Frontal cortex (tissue), 4 donors: ENCODE results near the gene PXYLP1. TPM values are rescaled to one million over a fixed set of nuclear protein-coding genes. Genes with fewer than 3 reads are reported as not detected.
A peak's percentile ranks its signal among the peaks of the same experiment; 100 is the strongest.

Experiments
- DNase-seq, 2 donors: peaks; one replicate each; pipeline ENCODE4 v3.0.0; 2012; ENCODE audit warnings: low spot score in 2 of 2
- FAIRE-seq: peaks from 2 replicates; lab custom pipeline; 2012; peaks lifted over from hg19 to GRCh38; lab: Jason Lieb, UNC
- total RNA-seq: library from RNA; depleted of rRNA; stranded (reverse); fragments of >200 nt; gene quantifications from one replicate; pipeline ENCODE4 v1.2.3, GENCODE V29; 2014
- donor health status: control.
- donor health status: control.
- donor health status: control.

The PXYLP1 gene
- total RNA-seq, 1 donor from 2014 or later = 48.9 TPM

GRCh38 chr3:141268306-141268705, 36.7 kb downstream of the PXYLP1 start:
- FAIRE-seq = no peak
- no peak for DNase-seq

- no peak for DNase-seq
- FAIRE-seq = no peak
Observed at GRCh38 chr3:141268791-141269190, 37.2 kb downstream of the PXYLP1 start.

- FAIRE-seq = no peak
- no peak for DNase-seq
Observed at GRCh38 chr3:141269961-141270360, 38.3 kb downstream of the PXYLP1 start.

GRCh38 chr3:141271279-141272030, 39.8 kb downstream of the PXYLP1 start:
- no peak for FAIRE-seq
- no peak for DNase-seq

GRCh38 chr3:141272906-141273662, 41.5 kb downstream of the PXYLP1 start:
- FAIRE-seq (no peak), DNase-seq (no peak)

- DNase-seq = no peak
- FAIRE-seq = no peak
Observed at GRCh38 chr3:141273700-141274410, 42.2 kb downstream of the PXYLP1 start.

- FAIRE-seq (no peak), DNase-seq (no peak)
Observed at GRCh38 chr3:141274411-141275031, 42.9 kb downstream of the PXYLP1 start.

- FAIRE-seq (no peak), DNase-seq (no peak)
Observed at GRCh38 chr3:141275032-141275422, 43.4 kb downstream of the PXYLP1 start.

GRCh38 chr3:141275511-141275910, 43.9 kb downstream of the PXYLP1 start:
- DNase-seq = no peak
- no peak for FAIRE-seq

GRCh38 chr3:141275973-141276372, 44.3 kb downstream of the PXYLP1 start:
- FAIRE-seq = no peak

GRCh38 chr3:141276398-141276797, 44.8 kb downstream of the PXYLP1 start:
- FAIRE-seq (no peak), DNase-seq (no peak)

More at GRCh38 chr3:141275973-141276372, 44.3 kb downstream of the PXYLP1 start:
- no peak for DNase-seq

- FAIRE-seq (no peak), DNase-seq (no peak)
Observed at GRCh38 chr3:141277451-141277850, 45.8 kb downstream of the PXYLP1 start.

- no peak for FAIRE-seq
- no peak for DNase-seq
Observed at GRCh38 chr3:141278196-141279076, 46.8 kb downstream of the PXYLP1 start.

GRCh38 chr3:141279077-141279967, 47.7 kb downstream of the PXYLP1 start:
- no peak for FAIRE-seq
- peak in 1 of 2 donors; percentile 38 for DNase-seq

GRCh38 chr3:141280086-141280485, 48.5 kb downstream of the PXYLP1 start:
- DNase-seq = no peak
- FAIRE-seq = no peak

GRCh38 chr3:141280690-141281089, 49.1 kb downstream of the PXYLP1 start:
- no peak for DNase-seq
- FAIRE-seq = no peak

GRCh38 chr3:141285570-141285969, 53.9 kb downstream of the PXYLP1 start:
- DNase-seq = no peak
- FAIRE-seq = no peak

- FAIRE-seq = no peak
- no peak for DNase-seq
Observed at GRCh38 chr3:141286856-141287255, 55.2 kb downstream of the PXYLP1 start.
